Ramos (cell line): ENCODE measurements around the gene LDLRAD3.
"Not testable (repeated sequence)": the region's sequence is repeated elsewhere in the genome, so short reads cannot be mapped to it uniquely, and the experiment has no call there.

Experiments used
- in situ Hi-C: fragments of 300-500 bp; cut with MboI; formaldehyde crosslinking; loops from one replicate; pipeline ENCODE4 v1.14.3; 2022; ENCODE audit warnings: low sequenced_read_pairs; ENCODE audit not compliant: unreplicated experiment

The LDLRAD3 gene

GRCh38 chr11:36186340-36187175 lies 242.7 kb downstream of the LDLRAD3 start:
- in situ Hi-C loops, result no loop called here

- in situ Hi-C loops, result no loop called here
These were observed 243.8 kb downstream of the LDLRAD3 start for GRCh38 chr11:36187622-36188021.

- in situ Hi-C loops, result not testable (repeated sequence)
These were observed 245.9 kb downstream of the LDLRAD3 start for GRCh38 chr11:36189735-36190134.

- in situ Hi-C loops, result no loop called here
These were observed 248.1 kb downstream of the LDLRAD3 start for GRCh38 chr11:36191941-36192340.

GRCh38 chr11:36192425-36193289 lies 248.8 kb downstream of the LDLRAD3 start:
- in situ Hi-C loops, result no loop called here

GRCh38 chr11:36193290-36193619 lies 249.4 kb downstream of the LDLRAD3 start:
- in situ Hi-C loops, result no loop called here

- in situ Hi-C loops, result no loop called here
These were observed 249.9 kb downstream of the LDLRAD3 start for GRCh38 chr11:36193721-36194120.

GRCh38 chr11:36195496-36196354 lies 251.9 kb downstream of the LDLRAD3 start:
- in situ Hi-C loops, result no loop called here

- in situ Hi-C loops, result no loop called here
These were observed 252.6 kb downstream of the LDLRAD3 start for GRCh38 chr11:36196411-36196998.

GRCh38 chr11:36201411-36201810 lies 257.5 kb downstream of the LDLRAD3 start:
- in situ Hi-C loops, result no loop called here

GRCh38 chr11:36205536-36205935 lies 261.7 kb downstream of the LDLRAD3 start:
- in situ Hi-C loops, result no loop called here

GRCh38 chr11:36210529-36210928 lies 266.7 kb downstream of the LDLRAD3 start:
- in situ Hi-C loops, result no loop called here

GRCh38 chr11:36211761-36212430 lies 268.0 kb downstream of the LDLRAD3 start:
- in situ Hi-C loops, result no loop called here

- in situ Hi-C loops, result no loop called here
These were observed 268.9 kb downstream of the LDLRAD3 start for GRCh38 chr11:36212564-36213392.

- in situ Hi-C loops, result no loop called here
These were observed 269.6 kb downstream of the LDLRAD3 start for GRCh38 chr11:36213393-36213840.

- in situ Hi-C loops, result no loop called here
These were observed 270.6 kb downstream of the LDLRAD3 start for GRCh38 chr11:36214480-36214879.

- in situ Hi-C loops, result no loop called here
These were observed 271.3 kb downstream of the LDLRAD3 start for GRCh38 chr11:36214976-36215692.

GRCh38 chr11:36215693-36216060 lies 271.8 kb downstream of the LDLRAD3 start:
- in situ Hi-C loops, result no loop called here
